ENCODE measurements around the gene TMEM217. TPM values are rescaled to one million over a fixed set of nuclear protein-coding genes. Genes with fewer than 3 reads are reported as not detected.

The TMEM217 gene
- total RNA-seq, 4 donors from 2014 or later: 0.41 to 1.4 (median 1.1) TPM; not detected in 1

GRCh38 chr6:37239950-37240713, 17.8 kb downstream of the TMEM217 start:
- DNase-seq: peak; percentile 89
- intact Hi-C loops (cut with DNase I; ENCODE audit: low total_unique reads): no loop called here
- Histone ChIP-seq H3K27ac (peak overlapping the region; percentile 70 to 79 (median 76)), H3K9me3 (no peaks in the 10 kb centered on the region), H3K36me3 (no peaks in the 10 kb centered on the region), H3K4me1 (peaks cover 30 to 54% (median 41%) of the 10 kb centered on the region in 4 donors), H3K27me3 (no peaks in the 10 kb centered on the region), H3K4me3 (no peak overlapping the region)
- 15 to 34% methylated on average over 1 to 4 of the region's 4 CpGs for WGBS, 2 donors (ENCODE audit: low coverage in 1 of 2)
- in situ Hi-C loops (cut with MboI; ENCODE audit: low pct_ligation_motif_present in 1 of 4, low pct_unique_long_range_greater_than_20kb in 1 of 4, low sequenced_read_pairs in 3 of 4): no loop called here
- TF ChIP-seq POLR2AphosphoS5 (IDR thresholded peaks at IDR 0.05) (peak; percentile 59 to 67 (median 62)), EP300 (IDR thresholded peaks at IDR 0.05; ENCODE audit: low read depth) (peak; percentile 11), CTCF (IDR thresholded peaks at IDR 0.05) (no peak), POLR2A (IDR thresholded peaks at IDR 0.05) (no peak)

- intact Hi-C loops (cut with DNase I; ENCODE audit: low total_unique reads) (no loop called here), in situ Hi-C loops (cut with MboI; ENCODE audit: low pct_ligation_motif_present in 1 of 4, low pct_unique_long_range_greater_than_20kb in 1 of 4, low sequenced_read_pairs in 3 of 4) (no loop called here)
- no peak for TF ChIP-seq POLR2AphosphoS5 (IDR thresholded peaks at IDR 0.05)
- TF ChIP-seq EP300 (IDR thresholded peaks at IDR 0.05; ENCODE audit: low read depth): no peak
- no peak for TF ChIP-seq POLR2A (IDR thresholded peaks at IDR 0.05)
- TF ChIP-seq CTCF (IDR thresholded peaks at IDR 0.05): no peak
- Histone ChIP-seq H3K27me3 (no peaks in the 10 kb centered on the region), H3K36me3 (no peaks in the 10 kb centered on the region), H3K4me1 (peaks cover 27 to 48% (median 35%) of the 10 kb centered on the region in 4 donors), H3K27ac (peak overlapping the region; percentile 70 to 79 (median 76)), H3K9me3 (no peaks in the 10 kb centered on the region), H3K4me3 (no peak overlapping the region)
- 84 to 87% methylated on average over 3 of the region's 3 CpGs for WGBS, 2 donors (ENCODE audit: low coverage in 1 of 2)
- no peak for DNase-seq
Observed at GRCh38 chr6:37239526-37239925, 18.4 kb downstream of the TMEM217 start.

- Histone ChIP-seq H3K4me3 (no peak overlapping the region), H3K27ac (peak overlapping the region in 1 of 4 donors; percentile 73), H3K27me3 (no peaks in the 10 kb centered on the region), H3K36me3 (no peaks in the 10 kb centered on the region), H3K9me3 (no peaks in the 10 kb centered on the region), H3K4me1 (peaks cover 18 to 36% (median 26%) of the 10 kb centered on the region in 4 donors)
- in situ Hi-C loops (cut with MboI; ENCODE audit: low pct_ligation_motif_present in 1 of 4, low pct_unique_long_range_greater_than_20kb in 1 of 4, low sequenced_read_pairs in 3 of 4) (no loop called here), intact Hi-C loops (cut with DNase I; ENCODE audit: low total_unique reads) (no loop called here)
- no peak for DNase-seq
- WGBS, 2 donors (ENCODE audit: low coverage in 1 of 2): 67 to 80% methylated on average over 1 of the region's 1 CpG
- TF ChIP-seq POLR2AphosphoS5 (IDR thresholded peaks at IDR 0.05): no peak
- no peak for TF ChIP-seq POLR2A (IDR thresholded peaks at IDR 0.05)
- TF ChIP-seq CTCF (IDR thresholded peaks at IDR 0.05): no peak
- no peak for TF ChIP-seq EP300 (IDR thresholded peaks at IDR 0.05; ENCODE audit: low read depth)
Observed at GRCh38 chr6:37238381-37238780, 19.6 kb downstream of the TMEM217 start.

GRCh38 chr6:37237789-37238188, 20.2 kb downstream of the TMEM217 start:
- Histone ChIP-seq H3K4me1 (peaks cover 12 to 30% (median 21%) of the 10 kb centered on the region in 4 donors), H3K27ac (no peak overlapping the region), H3K27me3 (no peaks in the 10 kb centered on the region), H3K9me3 (no peaks in the 10 kb centered on the region), H3K4me3 (no peak overlapping the region), H3K36me3 (no peaks in the 10 kb centered on the region)
- DNase-seq: no peak
- in situ Hi-C loops (cut with MboI; ENCODE audit: low pct_ligation_motif_present in 1 of 4, low pct_unique_long_range_greater_than_20kb in 1 of 4, low sequenced_read_pairs in 3 of 4) (no loop called here), intact Hi-C loops (cut with DNase I; ENCODE audit: low total_unique reads) (no loop called here)
- TF ChIP-seq POLR2A (IDR thresholded peaks at IDR 0.05) (no peak), POLR2AphosphoS5 (IDR thresholded peaks at IDR 0.05) (no peak), CTCF (IDR thresholded peaks at IDR 0.05) (no peak), EP300 (IDR thresholded peaks at IDR 0.05; ENCODE audit: low read depth) (no peak)
